GM12878 (cell line): ENCODE results near the gene FAM20A. TPM values are rescaled to one million over a fixed set of nuclear protein-coding genes. Genes with fewer than 3 reads are reported as not detected.

Source experiments
- ATAC-seq: fragments of 200-7000 bp; cut with Tn5 transposase; 3 replicates; pipeline ENCODE4 v1.9.1; 2020; ENCODE audit warnings: mild to moderate bottlenecking, moderate library complexity
- BruUV-seq: library from RNA; stranded (reverse); fragments of 400-500 nt; replicated peaks from 2 replicates; lab custom pipeline; 2021; lab: Mats Ljungman, UMichigan
- CTCF ChIA-PET: fragments of 300-600 bp; sonication (Branson Sonifier 250); formaldehyde crosslinking; extraction: SDS; loops from one replicate; lab custom pipeline; 2021; ENCODE audit warnings: inconsistent platforms; lab: Yijun Ruan, JAX
- POLR2A ChIA-PET: fragments of 350-600 bp; formaldehyde crosslinking; extraction: SDS; loops from one replicate; lab custom pipeline; 2021; ENCODE audit warnings: inconsistent platforms; lab: Charles Lee
- RAD21 ChIA-PET: fragments of 300-600 bp; sonication (Branson Sonifier 250); formaldehyde crosslinking; loops from one replicate; lab custom pipeline; 2023; ENCODE audit warnings: antibody characterized with exemption; ENCODE audit not compliant: unreplicated experiment; lab: Charles Lee
- SMC1A ChIA-PET: fragments of 300-600 bp; sonication (Branson Sonifier 250); formaldehyde crosslinking; loops from one replicate; lab custom pipeline; 2023; ENCODE audit not compliant: unreplicated experiment, uncharacterized antibody; lab: Charles Lee
- DNase-seq: peaks from one replicate; pipeline ENCODE4 v3.0.0-alpha.2; 2011; ENCODE audit warnings: low read depth, low spot score
- FAIRE-seq: peaks from 3 replicates; lab custom pipeline; 2011; peaks lifted over from hg19 to GRCh38; lab: Jason Lieb, UNC
- H2AFZ ChIP-seq: 2 replicates; pipeline ENCODE4 v1.6.0; 2011; ENCODE audit warnings: low read depth, low read length, control low read depth; ENCODE audit not compliant: control insufficient read depth
- H3K27ac ChIP-seq: 2 replicates; pipeline ENCODE4 v1.5.1; 2011; ENCODE audit warnings: control low read depth; ENCODE audit not compliant: control insufficient read depth, insufficient read depth
- H3K27me3 ChIP-seq, 2 experiments: replicated peaks in 1 of 2; 2 replicates each; pipeline versions ENCODE4 v1.6.0 to v1.6.1; 2011; ENCODE audit warnings: low read length in 1 of 2; ENCODE audit not compliant: control insufficient read depth in 2 of 2, insufficient read depth in 2 of 2
- H3K36me3 ChIP-seq, 2 experiments: 2 replicates each; pipeline ENCODE4 v1.5.1; 2011; ENCODE audit warnings: low read length in 1 of 2; ENCODE audit not compliant: control insufficient read depth in 2 of 2, insufficient read depth in 2 of 2
- H3K4me1 ChIP-seq: 2 replicates; pipeline ENCODE4 v1.6.1; 2011; ENCODE audit warnings: mild to moderate bottlenecking, low read length, moderate library complexity, mixed read lengths; ENCODE audit not compliant: control insufficient read depth, insufficient read depth
- H3K4me2 ChIP-seq: 2 replicates; pipeline ENCODE4 v1.6.0; 2011; ENCODE audit warnings: control low read depth; ENCODE audit not compliant: control insufficient read depth, insufficient read depth
- H3K4me3 ChIP-seq: fragments of 200-600 bp; sonication (generic); 2 replicates; pipeline ENCODE4 v1.5.1; 2016
- H3K79me2 ChIP-seq: 2 replicates; pipeline ENCODE4 v1.6.0; 2011; ENCODE audit warnings: low read length; ENCODE audit not compliant: control insufficient read depth, insufficient read depth
- H3K9ac ChIP-seq: 2 replicates; pipeline ENCODE4 v1.8.0; 2011; ENCODE audit warnings: low read length, control low read depth, mixed read lengths; ENCODE audit not compliant: control insufficient read depth, insufficient read depth
- H3K9me3 ChIP-seq: replicated peaks from 3 replicates; pipeline ENCODE4 v1.5.1; 2011; ENCODE audit warnings: mild to moderate bottlenecking, low read length; ENCODE audit not compliant: control insufficient read depth, insufficient read depth
- H4K20me1 ChIP-seq: 2 replicates; pipeline ENCODE4 v1.6.0; 2011; ENCODE audit not compliant: control insufficient read depth, insufficient read depth
- ASH2L ChIP-seq: fragments of 300-600, 200-600 bp; sonication (generic); IDR thresholded peaks from 2 replicates; pipeline ENCODE4 v1.6.1; 2017; ENCODE audit warnings: low read depth, mild to moderate bottlenecking, borderline replicate concordance
- BMI1 ChIP-seq: fragments of 450-650 bp; IDR thresholded peaks from 2 replicates; pipeline ENCODE4 v1.6.1; 2016; ENCODE audit warnings: mild to moderate bottlenecking, moderate library complexity, borderline replicate concordance
- CREB1 ChIP-seq: IDR thresholded peaks from 2 replicates; pipeline ENCODE4 v1.6.1; 2012; ENCODE audit warnings: low read depth, mild to moderate bottlenecking, inconsistent platforms
- ELK1 ChIP-seq: IDR thresholded peaks from 2 replicates; pipeline ENCODE4 v1.6.1; 2012; ENCODE audit warnings: low read depth, low read length, improper control_type of control experiment
- FOXM1 ChIP-seq: IDR thresholded peaks from 2 replicates; pipeline ENCODE4 v1.6.1; 2012; ENCODE audit warnings: low read depth, mild to moderate bottlenecking, inconsistent platforms, low read length, moderate library complexity
- GABPA ChIP-seq: IDR thresholded peaks from 2 replicates; pipeline ENCODE4 v1.6.1; 2014; ENCODE audit warnings: antibody characterized with exemption, low read depth, mild to moderate bottlenecking, inconsistent platforms
- JUNB ChIP-seq: IDR thresholded peaks from 2 replicates; pipeline ENCODE4 v1.6.1; 2016; ENCODE audit warnings: antibody characterized with exemption, mild to moderate bottlenecking
- LARP7 ChIP-seq: fragments of 450-650 bp; IDR thresholded peaks from 2 replicates; pipeline ENCODE4 v1.6.1; 2017; ENCODE audit warnings: mild to moderate bottlenecking
- NBN ChIP-seq: fragments of 450-650 bp; IDR thresholded peaks from 2 replicates; pipeline ENCODE4 v1.6.1; 2016
- NFYB ChIP-seq: IDR thresholded peaks from 2 replicates; pipeline ENCODE4 v1.6.1; 2011; ENCODE audit warnings: low read depth, mild to moderate bottlenecking, low read length, improper control_type of control experiment, moderate library complexity; ENCODE audit not compliant: insufficient read depth
- PAX5 ChIP-seq: IDR thresholded peaks from 2 replicates; pipeline ENCODE4 v1.6.1; 2011; ENCODE audit warnings: low read depth, low read length, borderline replicate concordance
- POLR2AphosphoS2 ChIP-seq: IDR thresholded peaks from 2 replicates; pipeline ENCODE4 v1.6.1; 2011; ENCODE audit warnings: low read depth, mild to moderate bottlenecking, low read length, improper control_type of control experiment, moderate library complexity
- POU2F2 ChIP-seq: IDR thresholded peaks from 3 replicates; pipeline ENCODE4 v1.6.1; 2011; ENCODE audit warnings: low read depth, mild to moderate bottlenecking, low read length, borderline replicate concordance
- RB1 ChIP-seq: fragments of 450-650 bp; formaldehyde crosslinking; IDR thresholded peaks from 2 replicates; pipeline ENCODE4 v1.6.1; 2017; ENCODE audit warnings: mild to moderate bottlenecking, borderline replicate concordance
- RUNX3 ChIP-seq: IDR thresholded peaks from 2 replicates; pipeline ENCODE4 v1.6.1; 2012; ENCODE audit warnings: low read length, inconsistent platforms
- SMAD5 ChIP-seq: IDR thresholded peaks from 2 replicates; pipeline ENCODE4 v1.6.1; 2016; ENCODE audit warnings: antibody characterized with exemption, low read depth
- TBL1XR1 ChIP-seq: IDR thresholded peaks from 2 replicates; pipeline ENCODE4 v1.6.1; 2012; ENCODE audit warnings: low read depth, low read length, improper control_type of control experiment
- TCF3 ChIP-seq: IDR thresholded peaks from 2 replicates; pipeline ENCODE4 v1.6.1; 2012; ENCODE audit warnings: low read depth, mild to moderate bottlenecking, low read length, borderline replicate concordance; ENCODE audit not compliant: insufficient read depth
- WRNIP1 ChIP-seq: IDR thresholded peaks from 2 replicates; pipeline ENCODE4 v1.6.1; 2011; ENCODE audit warnings: low read depth, low read length, improper control_type of control experiment, borderline replicate concordance
- WGBS: methylation state at CpG from one replicate; pipeline ENCODE4 v1.1.6; 2016; ENCODE audit warnings: low lambda C conversion rate; ENCODE audit not compliant: insufficient replicate concordance, insufficient coverage; ENCODE audit errors: missing lambda C conversion rate; 5-methylcytosine and 5-hydroxymethylcytosine counted together
- in situ Hi-C: fragments of 300-500 bp; cut with MboI; formaldehyde crosslinking; loops from 9 replicates; pipeline ENCODE4 v1.14.3; 2018; ENCODE audit warnings: mixed read lengths
- intact Hi-C: fragments of 100-400 bp; cut with micrococcal nuclease; formaldehyde crosslinking; loops from one replicate; pipeline ENCODE4 v1.14.2; 2022; ENCODE audit not compliant: unreplicated experiment
- polyA plus RNA-seq, 11 experiments: library from polyadenylated mRNA; depleted of rRNA in 4 of 11; unstranded in 6 of 11; stranded (reverse) in 5 of 11; fragments of >200 nt; fragmentation: Nextera tagmentation in 4 of 11; fragmentation: Illumina TruSeq in 1 of 11; extraction: Ambion mirVana in 4 of 11; extraction: Trizol in 1 of 11; gene quantifications; 1 replicate in 1 of 11; 2 replicates in 10 of 11; pipeline versions ENCODE4 v1.2.1 to v1.2.3, GENCODE V29; 2011 to 2016; ENCODE audit warnings: inconsistent platforms in 2 of 11, missing spikeins in 2 of 11, low read depth in 1 of 11
- total RNA-seq, 4 experiments: library from RNA; depleted of rRNA in 3 of 4; stranded (reverse); fragments of >200 nt in 3 of 4; fragmentation: Illumina TruSeq in 1 of 4; extraction: Trizol in 1 of 4; gene quantifications; 2 replicates each; pipeline versions ENCODE4 v1.2.1 to v1.2.3, GENCODE V29; 2013 to 2021

FAM20A gene
- total and polyA plus RNA-seq, 10 of the 15 experiments (the other 5 are each of a cell fraction or from before 2014, with no cell fraction given): 0.13 TPM; not detected in 9

- H3K4me1 ChIP-seq: peaks cover 7% of the 10 kb centered on the region; the same call in 1 of the 2 replicates
- in situ Hi-C loops (no loop called here), intact Hi-C loops (loop anchor here (1.0 to 5.0 kb wide), 2 partner anchors 14 to 45 kb away; no protein-coding TSS in a partner anchor)
- CTCF ChIA-PET: interaction anchor here (1.7 to 3.9 kb wide), 2 partner anchors 15 to 50 kb away, joined by 4 to 29 read pairs; no protein-coding TSS in a partner anchor
- ATAC-seq (peak; percentile 90), FAIRE-seq (peak; percentile 89), DNase-seq (peak; percentile 72)
- 0 out of 2 replicates have a peak, but pooled peaks cover 2% of the 10 kb centered on the region for H4K20me1 ChIP-seq
- WGBS: 1% methylated on average over 48 of the region's 81 CpGs
- BruUV-seq: no TSS peak
- H3K79me2 ChIP-seq: peaks cover 50% of the 10 kb centered on the region
- peaks cover 2 to 17% of the 10 kb centered on the region in 2 experiments; a peak in 3 of 4 replicates for H3K36me3 ChIP-seq
- peak within 1 kb of the TSS; percentile 98 for H3K27ac ChIP-seq
- peaks cover 2% of the 10 kb centered on the region; the same call in 1 of the 3 replicates for H3K9me3 ChIP-seq
- H3K9ac ChIP-seq: peak within 1 kb of the TSS; percentile 87
- RAD21 ChIA-PET: interaction anchor here (0.7 to 1.8 kb wide), 8 partner anchors 10 to 265 kb away, joined by 3 to 19 read pairs (median 4); partner anchors contain the start of gene AMZ2
- POLR2A ChIA-PET: interaction anchor here (0.8 to 4.7 kb wide), 7 partner anchors 10 to 101 kb away, joined by 3 to 46 read pairs (median 6); partner anchors contain the start of gene WIPI1
- SMC1A ChIA-PET: interaction anchor here (0.5 to 8.1 kb wide), 5 partner anchors 12 to 420 kb away, joined by 3 to 97 read pairs (median 5); no protein-coding TSS in a partner anchor
- no peaks in the 10 kb centered on the region for H3K27me3 ChIP-seq
- peak within 1 kb of the TSS; percentile 100 for H2AFZ ChIP-seq
- peak within 1 kb of the TSS; percentile 92 for H3K4me2 ChIP-seq
- H3K4me3 ChIP-seq: peak within 1 kb of the TSS; percentile 88
- TF ChIP-seq RB1: no peak
- TF ChIP-seq ASH2L: peak; percentile 46; the same call in 1 of the 2 replicates
- TF ChIP-seq SMAD5: 0 out of 2 replicates have a peak, but pooled peaks have one; percentile 63
- TF ChIP-seq WRNIP1: no peak
- TF ChIP-seq NBN: peak; percentile 86; the same call in 1 of the 2 replicates
- peak; percentile 99 for TF ChIP-seq BMI1
- TF ChIP-seq CREB1: peak; percentile 91
- TF ChIP-seq POU2F2: peak; percentile 68; the same call in 2 of the 3 replicates
- TF ChIP-seq NFYB: peak; percentile 75; the same call in 1 of the 2 replicates
- TF ChIP-seq PAX5: peak; percentile 35; the same call in 1 of the 2 replicates
- no peak for TF ChIP-seq FOXM1
- peak; percentile 73 for TF ChIP-seq LARP7
- no peak; the same call in 1 of the 2 replicates for TF ChIP-seq RUNX3
- TF ChIP-seq TBL1XR1: 0 out of 2 replicates have a peak, but pooled peaks have one; percentile 50
- peak; percentile 65 for TF ChIP-seq ELK1
- 0 out of 2 replicates have a peak, but pooled peaks have one; percentile 41 for TF ChIP-seq TCF3
- TF ChIP-seq POLR2AphosphoS2: peak; percentile 75; the same call in 1 of the 2 replicates
- 0 out of 2 replicates have a peak, but pooled peaks have one; percentile 28 for TF ChIP-seq GABPA
- TF ChIP-seq JUNB: no peak
Measured at GRCh38 chr17:68512247-68512959, 88.8 kb downstream of the FAM20A start, which contains the start of gene PRKAR1A. Gene PRKAR1A (plus strand): TSS chr17:68512430. CDS start chr17:68515400, 2,970 bp downstream.
